22Rv1 (cell line): ENCODE results near the gene NDFIP2.

Source experiments
- ZFX ChIP-seq: fragments of 450-650 bp; IDR thresholded peaks from 2 replicates; pipeline ENCODE4 v1.6.1; 2017; ENCODE audit warnings: antibody characterized with exemption, borderline replicate concordance
- TF ChIP-seq, protein P1 (sequence below): fragments of 450-650 bp; IDR thresholded peaks from 2 replicates; pipeline ENCODE4 v1.5.1; 2017; ENCODE audit warnings: mild to moderate bottlenecking

DNA sequence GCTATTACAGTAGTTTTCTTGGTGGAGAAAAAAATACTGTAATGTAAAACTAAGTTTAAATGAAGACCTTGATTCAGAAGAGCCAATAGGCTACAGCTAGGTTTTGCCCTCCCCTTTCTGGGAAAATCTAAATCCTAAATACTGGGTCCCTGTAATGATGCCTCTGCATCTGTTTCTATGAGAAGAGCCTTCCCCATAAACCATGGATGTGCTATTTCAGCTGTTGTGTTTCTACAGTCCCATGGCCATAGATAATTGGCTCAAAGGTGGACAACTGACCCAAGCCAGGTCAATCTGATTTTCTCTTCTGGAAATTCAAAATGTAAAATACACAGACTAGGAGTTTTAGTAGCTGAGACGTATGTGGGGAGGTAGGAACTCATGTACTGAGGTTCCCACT lies 101.9 kb downstream of the NDFIP2 start:
- TF ChIP-seq, protein P1, sequence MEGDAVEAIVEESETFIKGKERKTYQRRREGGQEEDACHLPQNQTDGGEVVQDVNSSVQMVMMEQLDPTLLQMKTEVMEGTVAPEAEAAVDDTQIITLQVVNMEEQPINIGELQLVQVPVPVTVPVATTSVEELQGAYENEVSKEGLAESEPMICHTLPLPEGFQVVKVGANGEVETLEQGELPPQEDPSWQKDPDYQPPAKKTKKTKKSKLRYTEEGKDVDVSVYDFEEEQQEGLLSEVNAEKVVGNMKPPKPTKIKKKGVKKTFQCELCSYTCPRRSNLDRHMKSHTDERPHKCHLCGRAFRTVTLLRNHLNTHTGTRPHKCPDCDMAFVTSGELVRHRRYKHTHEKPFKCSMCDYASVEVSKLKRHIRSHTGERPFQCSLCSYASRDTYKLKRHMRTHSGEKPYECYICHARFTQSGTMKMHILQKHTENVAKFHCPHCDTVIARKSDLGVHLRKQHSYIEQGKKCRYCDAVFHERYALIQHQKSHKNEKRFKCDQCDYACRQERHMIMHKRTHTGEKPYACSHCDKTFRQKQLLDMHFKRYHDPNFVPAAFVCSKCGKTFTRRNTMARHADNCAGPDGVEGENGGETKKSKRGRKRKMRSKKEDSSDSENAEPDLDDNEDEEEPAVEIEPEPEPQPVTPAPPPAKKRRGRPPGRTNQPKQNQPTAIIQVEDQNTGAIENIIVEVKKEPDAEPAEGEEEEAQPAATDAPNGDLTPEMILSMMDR: no peak
- TF ChIP-seq ZFX: no peak
